B cell (primary cell): ENCODE results near the gene IL22RA1.

Experiments used
- CTCF ChIP-seq: fragments of 200-600 bp; IDR thresholded peaks from one replicate; pipeline ENCODE4 v1.8.0; 2022; ENCODE audit warnings: antibody characterized with exemption, mild to moderate bottlenecking
- EZH2 ChIP-seq: IDR thresholded peaks from 2 replicates; pipeline ENCODE4 v1.6.1; 2012; ENCODE audit warnings: borderline replicate concordance, low read depth, mild to moderate bottlenecking, moderate library complexity, low read length; ENCODE audit not compliant: insufficient read depth, poor library complexity, severe bottlenecking

- TF ChIP-seq CTCF (no peak), EZH2 (no peak)
These were observed 31.0 kb upstream of the IL22RA1 start for GRCh38 chr1:24173638-24174575.
